IMR-90 (cell line): ENCODE measurements around the gene SYPL1. TPM values are rescaled to one million over a fixed set of nuclear protein-coding genes. Genes with fewer than 3 reads are reported as not detected.

ENCODE experiments used
- ATAC-seq: fragments of 200-7000 bp; cut with Tn5 transposase; 2 replicates; pipeline ENCODE4 v1.9.1; 2020; ENCODE audit warnings: low read depth, mild to moderate bottlenecking, moderate library complexity
- BruUV-seq: library from RNA; stranded (reverse); fragments of 400-500 nt; replicated peaks from 2 replicates; lab custom pipeline; 2021; lab: Mats Ljungman, UMichigan
- CTCF ChIA-PET: fragments of 300-600 bp; formaldehyde crosslinking; extraction: SDS; loops from one replicate; lab custom pipeline; 2021; ENCODE audit warnings: antibody characterized with exemption; lab: Yijun Ruan, JAX
- POLR2A ChIA-PET: fragments of 300-600 bp; sonication (Branson Sonifier 250); formaldehyde crosslinking; loops from one replicate; lab custom pipeline; 2022; ENCODE audit warnings: antibody characterized with exemption; ENCODE audit not compliant: unreplicated experiment; lab: Charles Lee
- DNase-seq: peaks from one replicate; pipeline ENCODE4 v3.0.0; 2013
- H2AFZ ChIP-seq: replicated peaks from 2 replicates; pipeline ENCODE3; 2013; ENCODE audit warnings: low read length, mild to moderate bottlenecking; ENCODE audit not compliant: poor library complexity
- H2AK5ac ChIP-seq: 2 replicates; pipeline ENCODE4 v1.6.1; 2013; ENCODE audit warnings: low read depth, low read length, inconsistent platforms
- H2AK9ac ChIP-seq: replicated peaks from 2 replicates; pipeline ENCODE3; 2013; ENCODE audit warnings: mild to moderate bottlenecking, low read depth, low read length, moderate library complexity; ENCODE audit not compliant: poor library complexity
- H2BK120ac ChIP-seq: 2 replicates; pipeline ENCODE4 v1.6.1; 2013; ENCODE audit warnings: low read depth, low read length, inconsistent platforms
- H2BK15ac ChIP-seq: 3 replicates; pipeline ENCODE4 v1.6.1; 2013; ENCODE audit warnings: low read depth, low read length, inconsistent platforms
- H2BK20ac ChIP-seq: 2 replicates; pipeline ENCODE4 v1.6.1; 2013; ENCODE audit warnings: low read depth, mild to moderate bottlenecking, inconsistent platforms, low read length, moderate library complexity
- H2BK5ac ChIP-seq: 2 replicates; pipeline ENCODE4 v1.6.1; 2013; ENCODE audit warnings: mild to moderate bottlenecking, low read depth, low read length, inconsistent platforms; ENCODE audit not compliant: poor library complexity, severe bottlenecking
- H3K14ac ChIP-seq: replicated peaks from 2 replicates; pipeline ENCODE4 v1.6.1; 2013; ENCODE audit warnings: low read depth, low read length, inconsistent platforms
- H3K18ac ChIP-seq: 2 replicates; pipeline ENCODE4 v1.6.1; 2013; ENCODE audit warnings: low read depth, low read length, control low read depth
- H3K23ac ChIP-seq: 2 replicates; pipeline ENCODE4 v1.6.1; 2013; ENCODE audit warnings: low read depth, low read length, inconsistent platforms
- H3K27ac ChIP-seq: 2 replicates; pipeline ENCODE4 v1.5.1; 2013; ENCODE audit warnings: mild to moderate bottlenecking, control low read depth, low read length; ENCODE audit not compliant: insufficient read depth
- H3K27me3 ChIP-seq: 2 replicates; pipeline ENCODE4 v1.6.1; 2013; ENCODE audit warnings: low read length; ENCODE audit not compliant: control insufficient read depth, insufficient read depth
- H3K36me3 ChIP-seq: 2 replicates; pipeline ENCODE4 v1.6.1; 2013; ENCODE audit warnings: low read length, mixed read lengths; ENCODE audit not compliant: control insufficient read depth, insufficient read depth
- H3K4ac ChIP-seq: 2 replicates; pipeline ENCODE4 v1.6.1; 2013; ENCODE audit warnings: low read depth, low read length, inconsistent platforms
- H3K4me1 ChIP-seq: 2 replicates; pipeline ENCODE4 v1.6.1; 2013; ENCODE audit warnings: low read length, mixed read lengths; ENCODE audit not compliant: control insufficient read depth, insufficient read depth
- H3K4me2 ChIP-seq: 2 replicates; pipeline ENCODE4 v1.6.1; 2013; ENCODE audit warnings: low read depth, mild to moderate bottlenecking, control low read depth, low read length, moderate library complexity
- H3K4me3 ChIP-seq: 2 replicates; pipeline ENCODE4 v1.5.1; 2013; ENCODE audit warnings: low read depth, mild to moderate bottlenecking, control low read depth, low read length, moderate library complexity; ENCODE audit not compliant: insufficient read depth
- H3K56ac ChIP-seq: 2 replicates; pipeline ENCODE4 v1.6.1; 2013; ENCODE audit warnings: low read length, inconsistent platforms; ENCODE audit not compliant: insufficient read depth; ENCODE audit errors: extremely low read depth
- H3K79me1 ChIP-seq, 2 experiments: 2 replicates each; pipeline ENCODE4 v1.6.1; 2013; ENCODE audit warnings: low read length in 2 of 2, inconsistent platforms in 1 of 2, low read depth in 1 of 2
- H3K9ac ChIP-seq: 2 replicates; pipeline ENCODE4 v1.6.1; 2013; ENCODE audit warnings: low read depth, low read length, control low read depth
- H3K9me1 ChIP-seq: 2 replicates; pipeline ENCODE4 v1.6.1; 2013; ENCODE audit warnings: low read length, inconsistent platforms; ENCODE audit not compliant: insufficient read depth
- H3K9me3 ChIP-seq: 2 replicates; pipeline ENCODE4 v1.6.1; 2013; ENCODE audit warnings: low read length; ENCODE audit not compliant: control insufficient read depth, insufficient read depth
- H4K20me1 ChIP-seq: 2 replicates; pipeline ENCODE4 v1.6.1; 2013; ENCODE audit warnings: low read length, inconsistent platforms; ENCODE audit not compliant: insufficient read depth
- H4K5ac ChIP-seq: 2 replicates; pipeline ENCODE4 v1.6.1; 2013; ENCODE audit warnings: mild to moderate bottlenecking, low read depth, low read length, control low read depth
- H4K8ac ChIP-seq, 2 experiments: 2 replicates each; pipeline ENCODE4 v1.6.1; 2013; ENCODE audit warnings: low read depth in 2 of 2, low read length in 2 of 2, control low read depth in 1 of 2, inconsistent platforms in 1 of 2
- H4K91ac ChIP-seq: 2 replicates; pipeline ENCODE4 v1.6.1; 2013; ENCODE audit warnings: low read depth, low read length, inconsistent platforms; ENCODE audit not compliant: insufficient read depth
- BHLHE40 ChIP-seq: fragments of 150-350 bp; IDR thresholded peaks from 2 replicates; pipeline ENCODE4 v1.6.1; 2016; ENCODE audit warnings: mild to moderate bottlenecking, low read depth, low read length
- CEBPB ChIP-seq: IDR thresholded peaks from 2 replicates; pipeline ENCODE4 v1.6.1; 2012; ENCODE audit warnings: low read depth, low read length, improper control_type of control experiment
- FOS ChIP-seq: fragments of 150-350 bp; IDR thresholded peaks from 2 replicates; pipeline ENCODE4 v1.6.1; 2016; ENCODE audit warnings: low read depth, low read length
- MAFK ChIP-seq: IDR thresholded peaks from 2 replicates; pipeline ENCODE4 v1.6.1; 2012; ENCODE audit warnings: low read depth, low read length, improper control_type of control experiment
- MAZ ChIP-seq: IDR thresholded peaks from 2 replicates; pipeline ENCODE4 v1.6.1; 2012; ENCODE audit warnings: low read depth, mild to moderate bottlenecking, low read length, improper control_type of control experiment, moderate library complexity, borderline replicate concordance
- MXI1 ChIP-seq: IDR thresholded peaks from 2 replicates; pipeline ENCODE4 v1.6.1; 2012; ENCODE audit warnings: low read depth, mild to moderate bottlenecking, low read length, moderate library complexity, borderline replicate concordance
- NFE2L2 ChIP-seq: fragments of 150-350 bp; IDR thresholded peaks from 2 replicates; pipeline ENCODE4 v1.6.1; 2016; ENCODE audit warnings: low read depth, mild to moderate bottlenecking, low read length
- RFX5 ChIP-seq: IDR thresholded peaks from 2 replicates; pipeline ENCODE4 v1.8.0; 2012; ENCODE audit warnings: low read depth, mild to moderate bottlenecking, low read length, moderate library complexity
- SMC3 ChIP-seq: fragments of 150-350 bp; IDR thresholded peaks from 2 replicates; pipeline ENCODE4 v1.6.1; 2016; ENCODE audit warnings: low read depth, mild to moderate bottlenecking, antibody characterized with exemption, low read length, moderate library complexity
- WGBS, 2 experiments: methylation state at CpG; one replicate each; pipeline versions ENCODE4 v1.1.5 to v1.1.7; 2013; ENCODE audit warnings: missing lambda C conversion rate in 2 of 2; ENCODE audit not compliant: insufficient read length in 1 of 2; ENCODE audit errors: extremely low coverage in 2 of 2; 5-methylcytosine and 5-hydroxymethylcytosine counted together
- dilution Hi-C: fragments of 300-500 bp; cut with HindIII; formaldehyde crosslinking; loops from one replicate; pipeline ENCODE4 v1.14.3; 2018; ENCODE audit warnings: low sequenced_read_pairs; ENCODE audit not compliant: unreplicated experiment
- in situ Hi-C: fragments of 300-500 bp; cut with MboI; formaldehyde crosslinking; loops from 3 replicates; pipeline ENCODE4 v1.14.3; 2019; ENCODE audit warnings: low sequenced_read_pairs, inconsistent platforms, mixed read lengths
- intact Hi-C: fragments of 100-400 bp; cut with micrococcal nuclease; formaldehyde crosslinking; loops from 2 replicates; pipeline ENCODE4 v1.10.0; 2022
- polyA plus RNA-seq, 3 experiments: library from polyadenylated mRNA; depleted of rRNA; stranded (reverse); fragments of >200 nt; gene quantifications; 2 replicates each; pipeline ENCODE4 v1.2.3, GENCODE V29; 2012; ENCODE audit warnings: low replicate concordance in 1 of 3
- total RNA-seq: library from RNA; depleted of rRNA; stranded (reverse); fragments of >200 nt; gene quantifications from 2 replicates; pipeline ENCODE4 v1.2.3, GENCODE V29; 2012
- TF ChIP-seq, protein P1 (sequence below): fragments of 150-350 bp; IDR thresholded peaks from 2 replicates; pipeline ENCODE4 v1.6.1; 2017; ENCODE audit warnings: mild to moderate bottlenecking, antibody characterized with exemption, low read length, low read depth
- TF ChIP-seq, protein P2 (sequence below): fragments of 150-350 bp; IDR thresholded peaks from 2 replicates; pipeline ENCODE4 v1.6.1; 2016; ENCODE audit warnings: low read depth, mild to moderate bottlenecking, low read length, moderate library complexity, borderline replicate concordance

Gene SYPL1
- total and polyA plus RNA-seq, 2 of the 4 experiments (the other 2 are of a cell fraction), result 19.0 to 45.0 TPM

DNA sequence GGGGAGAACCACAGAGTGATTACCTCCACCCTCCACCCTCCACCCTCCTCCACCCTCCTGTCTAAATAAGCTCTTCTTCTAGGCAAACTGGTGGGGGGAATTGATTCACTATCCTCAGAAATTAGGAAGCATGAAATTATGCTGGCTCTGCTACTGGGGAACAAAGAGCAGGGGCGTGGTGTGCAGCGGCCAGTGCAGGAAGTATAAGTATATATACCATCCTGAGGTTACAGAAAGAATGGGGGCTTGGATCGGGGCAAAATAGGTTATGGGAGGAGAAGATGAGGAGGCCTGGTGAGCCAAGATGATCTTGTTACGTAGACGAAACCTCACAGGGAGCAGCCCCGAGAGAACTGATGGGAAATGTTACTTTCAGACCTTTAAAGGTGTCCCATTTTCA, 49.1 kb downstream of the SYPL1 start:
- peaks cover 7% of the 10 kb centered on the region; the same call in 1 of the 2 replicates for H3K4me1 ChIP-seq
- CTCF ChIA-PET, result no interaction called here
- intact Hi-C loops, result no loop called here

More for the DNA sequence above, 49.1 kb downstream of the SYPL1 start:
- H3K23ac ChIP-seq, result no peak overlapping the region
- H3K9ac ChIP-seq, result no peak overlapping the region
- no peak overlapping the region for H3K18ac ChIP-seq
- no peaks in the 10 kb centered on the region for H3K27me3 ChIP-seq
- H4K91ac ChIP-seq, result no peak overlapping the region
- POLR2A ChIA-PET, result interaction anchor here (0.6 kb wide), 1 partner anchor 21 kb away, joined by 3 read pairs; no protein-coding TSS in a partner anchor
- H3K9me1 ChIP-seq, result peaks cover 8% of the 10 kb centered on the region
- BruUV-seq, result no TSS peak
- DNase-seq, result no peak
- dilution Hi-C loops, result no loop called here
- H3K4me2 ChIP-seq, result no peak overlapping the region
- no peak overlapping the region for H4K8ac ChIP-seq
- H2BK15ac ChIP-seq, result no peak overlapping the region
- no peak overlapping the region for H2BK20ac ChIP-seq
- H4K20me1 ChIP-seq, result no peaks in the 10 kb centered on the region
- H2AK5ac ChIP-seq, result no peak overlapping the region
- no peak for ATAC-seq
- 71% methylated on average over 2 of the region's 6 CpGs; no CpG with 5 or more reads in 1 of the 2 experiments for WGBS, 2 experiments
- H3K9me3 ChIP-seq, result no peaks in the 10 kb centered on the region
- TF ChIP-seq NFE2L2, result no peak
- no peak for TF ChIP-seq FOS
- TF ChIP-seq BHLHE40, result no peak
- no peak for TF ChIP-seq SMC3
- TF ChIP-seq MAZ, result no peak
- TF ChIP-seq, protein P1, sequence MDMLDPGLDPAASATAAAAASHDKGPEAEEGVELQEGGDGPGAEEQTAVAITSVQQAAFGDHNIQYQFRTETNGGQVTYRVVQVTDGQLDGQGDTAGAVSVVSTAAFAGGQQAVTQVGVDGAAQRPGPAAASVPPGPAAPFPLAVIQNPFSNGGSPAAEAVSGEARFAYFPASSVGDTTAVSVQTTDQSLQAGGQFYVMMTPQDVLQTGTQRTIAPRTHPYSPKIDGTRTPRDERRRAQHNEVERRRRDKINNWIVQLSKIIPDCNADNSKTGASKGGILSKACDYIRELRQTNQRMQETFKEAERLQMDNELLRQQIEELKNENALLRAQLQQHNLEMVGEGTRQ, result no peak
- TF ChIP-seq MAFK, result no peak
- TF ChIP-seq, protein P2, sequence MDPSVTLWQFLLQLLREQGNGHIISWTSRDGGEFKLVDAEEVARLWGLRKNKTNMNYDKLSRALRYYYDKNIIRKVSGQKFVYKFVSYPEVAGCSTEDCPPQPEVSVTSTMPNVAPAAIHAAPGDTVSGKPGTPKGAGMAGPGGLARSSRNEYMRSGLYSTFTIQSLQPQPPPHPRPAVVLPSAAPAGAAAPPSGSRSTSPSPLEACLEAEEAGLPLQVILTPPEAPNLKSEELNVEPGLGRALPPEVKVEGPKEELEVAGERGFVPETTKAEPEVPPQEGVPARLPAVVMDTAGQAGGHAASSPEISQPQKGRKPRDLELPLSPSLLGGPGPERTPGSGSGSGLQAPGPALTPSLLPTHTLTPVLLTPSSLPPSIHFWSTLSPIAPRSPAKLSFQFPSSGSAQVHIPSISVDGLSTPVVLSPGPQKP, result no peak
- no peak for TF ChIP-seq RFX5
- TF ChIP-seq CEBPB, result no peak
- no peak for TF ChIP-seq MXI1
- H3K79me1 ChIP-seq, result no peaks in the 10 kb centered on the region
- no peak overlapping the region for H3K27ac ChIP-seq
- no peak overlapping the region for H2BK120ac ChIP-seq
- no peak overlapping the region for H4K5ac ChIP-seq
- no peak overlapping the region for H3K4me3 ChIP-seq
- in situ Hi-C loops, result no loop called here
- H3K14ac ChIP-seq, result no peak overlapping the region
- H3K4ac ChIP-seq, result no peak overlapping the region
- H3K56ac ChIP-seq, result no peak overlapping the region
- H2AK9ac ChIP-seq, result no peak overlapping the region
- H3K36me3 ChIP-seq, result no peaks in the 10 kb centered on the region
- no peak overlapping the region for H2AFZ ChIP-seq
- H2BK5ac ChIP-seq, result no peak overlapping the region
